ENCODE data around the gene HCFC1. TPM values are rescaled to one million over a fixed set of nuclear protein-coding genes. Genes with fewer than 3 reads are reported as not detected.

The HCFC1 gene
- total RNA-seq, 1 experiment from 2014 or later, result 95.6 TPM

DNA sequence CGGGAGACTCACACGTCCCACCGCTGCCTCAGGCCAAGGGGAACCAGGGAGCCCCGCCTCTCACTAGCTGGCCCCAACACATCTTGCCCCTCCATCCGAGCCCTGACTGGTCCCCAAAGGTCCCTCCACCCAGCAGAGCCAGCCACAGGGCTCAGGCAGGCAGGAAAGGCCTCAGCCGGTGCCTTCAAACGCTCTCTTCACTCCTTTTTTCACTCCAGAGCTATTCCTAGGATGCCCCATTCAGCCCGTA is 44.0 kb downstream of the HCFC1 start:
- intact Hi-C loops (cut with micrococcal nuclease; ENCODE audit: unreplicated experiment), result loop anchor here (10.0 kb wide), 1 partner anchor 133 kb away; the partner anchor contains the start of genes IDH3G and SSR4
- no peaks in the 10 kb centered on the region for H3K4me1 Mint-ChIP-seq (ENCODE audit: low read depth, unreplicated experiment)
- CTCF ChIA-PET, result interaction anchor here (5.0 kb wide), 1 partner anchor 20 kb away, joined by 37 read pairs; no protein-coding TSS in a partner anchor

DNA sequence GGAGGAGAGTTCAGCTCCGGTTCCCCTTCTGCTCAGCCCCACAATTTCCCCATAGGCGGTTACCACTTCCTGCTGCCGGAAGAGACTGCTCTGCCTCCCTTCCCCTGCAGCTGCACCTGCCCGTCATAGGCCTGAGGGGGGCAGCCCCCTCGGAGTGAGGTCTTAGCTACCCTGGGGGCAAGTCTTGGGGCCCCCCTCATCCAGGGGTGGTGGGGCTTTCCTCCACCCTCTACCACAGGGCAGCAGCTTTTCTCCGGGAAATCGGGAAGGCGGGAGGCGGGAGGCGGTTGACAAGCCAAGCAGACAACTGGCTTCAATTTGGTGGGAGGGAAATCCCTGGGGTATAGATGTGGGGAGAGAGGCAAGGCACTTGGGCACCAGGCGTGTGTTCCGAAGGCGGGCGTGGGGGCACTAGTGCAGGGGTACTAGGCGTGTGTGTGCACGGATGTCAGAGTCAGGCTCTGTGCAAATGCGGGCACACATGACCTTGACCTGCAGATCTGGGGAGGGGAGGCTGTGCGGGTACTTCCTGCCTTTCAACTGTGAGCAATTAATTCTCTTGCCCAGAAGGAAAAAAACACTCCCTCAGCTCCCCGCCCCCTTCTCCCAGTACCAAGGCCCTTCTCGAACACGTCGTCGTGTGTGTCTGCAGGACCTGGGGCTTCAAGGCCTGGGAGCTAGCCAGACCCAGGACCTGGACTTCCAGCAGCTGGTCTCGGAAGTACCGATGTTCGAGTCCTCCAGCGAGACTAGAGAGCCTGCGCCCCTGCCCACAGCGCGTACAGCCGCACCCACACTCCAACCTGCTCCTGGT is 44.6 kb downstream of the HCFC1 start:
- TF ChIP-seq, protein P1, sequence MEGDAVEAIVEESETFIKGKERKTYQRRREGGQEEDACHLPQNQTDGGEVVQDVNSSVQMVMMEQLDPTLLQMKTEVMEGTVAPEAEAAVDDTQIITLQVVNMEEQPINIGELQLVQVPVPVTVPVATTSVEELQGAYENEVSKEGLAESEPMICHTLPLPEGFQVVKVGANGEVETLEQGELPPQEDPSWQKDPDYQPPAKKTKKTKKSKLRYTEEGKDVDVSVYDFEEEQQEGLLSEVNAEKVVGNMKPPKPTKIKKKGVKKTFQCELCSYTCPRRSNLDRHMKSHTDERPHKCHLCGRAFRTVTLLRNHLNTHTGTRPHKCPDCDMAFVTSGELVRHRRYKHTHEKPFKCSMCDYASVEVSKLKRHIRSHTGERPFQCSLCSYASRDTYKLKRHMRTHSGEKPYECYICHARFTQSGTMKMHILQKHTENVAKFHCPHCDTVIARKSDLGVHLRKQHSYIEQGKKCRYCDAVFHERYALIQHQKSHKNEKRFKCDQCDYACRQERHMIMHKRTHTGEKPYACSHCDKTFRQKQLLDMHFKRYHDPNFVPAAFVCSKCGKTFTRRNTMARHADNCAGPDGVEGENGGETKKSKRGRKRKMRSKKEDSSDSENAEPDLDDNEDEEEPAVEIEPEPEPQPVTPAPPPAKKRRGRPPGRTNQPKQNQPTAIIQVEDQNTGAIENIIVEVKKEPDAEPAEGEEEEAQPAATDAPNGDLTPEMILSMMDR (IDR thresholded peaks at IDR 0.05; ENCODE audit: insufficient read depth in 1 of 2, low read depth in 1 of 2, low read length in 1 of 2, severe bottlenecking in 1 of 2, unreplicated experiment in 1 of 2), result no peak
- no TSS peak for BruUV-seq (replicated peaks)
- Mint-ChIP-seq H3K4me1 (ENCODE audit: low read depth, unreplicated experiment) (no peaks in the 10 kb centered on the region), H3K27ac (ENCODE audit: unreplicated experiment) (peak overlapping the region; percentile 73), H3K27me3 (ENCODE audit: insufficient read depth, unreplicated experiment) (no peaks in the 10 kb centered on the region), H3K36me3 (ENCODE audit: insufficient read depth, unreplicated experiment) (peaks cover 36% of the 10 kb centered on the region), H3K4me3 (ENCODE audit: unreplicated experiment) (peak overlapping the region; percentile 64), H3K9me3 (ENCODE audit: unreplicated experiment) (no peaks in the 10 kb centered on the region)
- DNase-seq, result no peak
- Histone ChIP-seq H3K9me3 (no peaks in the 10 kb centered on the region), H3K4me1 (peaks cover 8% of the 10 kb centered on the region; the same call in 1 of the 2 replicates), H3K36me3 (ENCODE audit: control insufficient read depth, insufficient read depth, low read length) (no peaks in the 10 kb centered on the region), H3K4me3 (ENCODE audit: low read depth, low read length) (peak overlapping the region; percentile 42), H3K27me3 (replicated peaks; ENCODE audit: control insufficient read depth, insufficient read depth, low read length) (no peaks in the 10 kb centered on the region)
- ChIA-PET POLR2A (interaction anchor here (0.6 kb wide), 1 partner anchor 18 kb away, joined by 4 read pairs; no protein-coding TSS in a partner anchor), CTCF (interaction anchor here (5.0 kb wide), 1 partner anchor 20 kb away, joined by 37 read pairs; no protein-coding TSS in a partner anchor)
- intact Hi-C loops (cut with micrococcal nuclease; ENCODE audit: unreplicated experiment), result loop anchor here (10.0 kb wide), 1 partner anchor 132 kb away; the partner anchor contains the start of genes IDH3G and SSR4

More for the DNA sequence above, 44.0 kb downstream of the HCFC1 start:
- TSS peak; percentile 20 for BruUV-seq (replicated peaks)
- Histone ChIP-seq H3K4me3 (ENCODE audit: low read depth, low read length) (peak overlapping the region; percentile 42), H3K4me1 (peaks cover 8% of the 10 kb centered on the region; the same call in 1 of the 2 replicates), H3K27me3 (replicated peaks; ENCODE audit: control insufficient read depth, insufficient read depth, low read length) (no peaks in the 10 kb centered on the region), H3K36me3 (ENCODE audit: control insufficient read depth, insufficient read depth, low read length) (no peaks in the 10 kb centered on the region), H3K9me3 (no peaks in the 10 kb centered on the region)
- Mint-ChIP-seq H3K27ac (ENCODE audit: unreplicated experiment) (peak overlapping the region; percentile 73), H3K9me3 (ENCODE audit: unreplicated experiment) (no peaks in the 10 kb centered on the region), H3K4me3 (ENCODE audit: unreplicated experiment) (peak overlapping the region; percentile 64), H3K27me3 (ENCODE audit: insufficient read depth, unreplicated experiment) (no peaks in the 10 kb centered on the region), H3K36me3 (ENCODE audit: insufficient read depth, unreplicated experiment) (peaks cover 36% of the 10 kb centered on the region)
- POLR2A ChIA-PET, result interaction anchor here (0.5 kb wide), 1 partner anchor 9 kb away, joined by 3 read pairs; no protein-coding TSS in a partner anchor
- TF ChIP-seq, protein P1 (IDR thresholded peaks at IDR 0.05; ENCODE audit: insufficient read depth in 1 of 2, low read depth in 1 of 2, low read length in 1 of 2, severe bottlenecking in 1 of 2, unreplicated experiment in 1 of 2), result no peak
- DNase-seq, result no peak

DNA sequence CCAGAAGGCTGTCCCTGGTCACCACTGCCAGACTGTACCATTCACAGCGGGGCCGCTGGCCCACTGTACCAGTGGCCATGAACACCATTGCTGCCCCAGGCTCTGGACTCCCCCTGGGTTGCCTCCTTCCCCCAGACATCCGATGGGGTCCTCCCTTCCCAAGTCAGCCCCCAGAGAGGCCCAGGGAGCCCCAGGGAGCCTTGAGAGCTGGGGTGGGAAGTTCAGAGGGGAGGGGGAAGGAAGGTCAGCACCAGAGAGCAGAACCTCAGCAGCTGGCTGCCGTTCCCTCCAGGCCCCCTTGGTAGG is 45.1 kb downstream of the HCFC1 start:
- H3K9me3 Mint-ChIP-seq (ENCODE audit: unreplicated experiment), result no peaks in the 10 kb centered on the region

More for the DNA sequence above, 45.1 kb downstream of the HCFC1 start:
- no peaks in the 10 kb centered on the region for H3K27me3 ChIP-seq (replicated peaks; ENCODE audit: control insufficient read depth, insufficient read depth, low read length)
- no peak for DNase-seq
- Mint-ChIP-seq H3K27ac (ENCODE audit: unreplicated experiment) (no peak overlapping the region), H3K36me3 (ENCODE audit: insufficient read depth, unreplicated experiment) (peaks cover 32% of the 10 kb centered on the region), H3K4me1 (ENCODE audit: low read depth, unreplicated experiment) (no peaks in the 10 kb centered on the region), H3K4me3 (ENCODE audit: unreplicated experiment) (peak overlapping the region; percentile 64), H3K27me3 (ENCODE audit: insufficient read depth, unreplicated experiment) (no peaks in the 10 kb centered on the region)
- no peaks in the 10 kb centered on the region for H3K9me3 ChIP-seq
- CTCF ChIA-PET, result interaction anchor here (5.0 kb wide), 1 partner anchor 21 kb away, joined by 37 read pairs; no protein-coding TSS in a partner anchor
- intact Hi-C loops (cut with micrococcal nuclease; ENCODE audit: unreplicated experiment), result loop anchor here (10.0 kb wide), 1 partner anchor 132 kb away; the partner anchor contains the start of genes IDH3G and SSR4
- no peaks in the 10 kb centered on the region for H3K36me3 ChIP-seq (ENCODE audit: control insufficient read depth, insufficient read depth, low read length)
- H3K4me3 ChIP-seq (ENCODE audit: low read depth, low read length), result no peak overlapping the region; the same call in 1 of the 2 replicates
- POLR2A ChIA-PET, result interaction anchor here (0.6 to 1.0 kb wide), 2 partner anchors 8 to 19 kb away, joined by 3 to 4 read pairs; partner anchors contain the start of gene NAA10
- no TSS peak for BruUV-seq (replicated peaks)
- TF ChIP-seq, protein P1 (IDR thresholded peaks at IDR 0.05; ENCODE audit: insufficient read depth in 1 of 2, low read depth in 1 of 2, low read length in 1 of 2, severe bottlenecking in 1 of 2, unreplicated experiment in 1 of 2), result no peak
- peaks cover 8% of the 10 kb centered on the region; the same call in 1 of the 2 replicates for H3K4me1 ChIP-seq
